ENCODE data around the gene CARS1.

The CARS1 gene

GRCh38 chr11:3099178-3099577, 42.0 kb upstream of the CARS1 start:
- TF ChIP-seq, protein P1, sequence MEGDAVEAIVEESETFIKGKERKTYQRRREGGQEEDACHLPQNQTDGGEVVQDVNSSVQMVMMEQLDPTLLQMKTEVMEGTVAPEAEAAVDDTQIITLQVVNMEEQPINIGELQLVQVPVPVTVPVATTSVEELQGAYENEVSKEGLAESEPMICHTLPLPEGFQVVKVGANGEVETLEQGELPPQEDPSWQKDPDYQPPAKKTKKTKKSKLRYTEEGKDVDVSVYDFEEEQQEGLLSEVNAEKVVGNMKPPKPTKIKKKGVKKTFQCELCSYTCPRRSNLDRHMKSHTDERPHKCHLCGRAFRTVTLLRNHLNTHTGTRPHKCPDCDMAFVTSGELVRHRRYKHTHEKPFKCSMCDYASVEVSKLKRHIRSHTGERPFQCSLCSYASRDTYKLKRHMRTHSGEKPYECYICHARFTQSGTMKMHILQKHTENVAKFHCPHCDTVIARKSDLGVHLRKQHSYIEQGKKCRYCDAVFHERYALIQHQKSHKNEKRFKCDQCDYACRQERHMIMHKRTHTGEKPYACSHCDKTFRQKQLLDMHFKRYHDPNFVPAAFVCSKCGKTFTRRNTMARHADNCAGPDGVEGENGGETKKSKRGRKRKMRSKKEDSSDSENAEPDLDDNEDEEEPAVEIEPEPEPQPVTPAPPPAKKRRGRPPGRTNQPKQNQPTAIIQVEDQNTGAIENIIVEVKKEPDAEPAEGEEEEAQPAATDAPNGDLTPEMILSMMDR (conservative IDR thresholded peaks at IDR 0.05; ENCODE audit: low read depth, low read length) = no peak
- Histone ChIP-seq H3K36me3 (ENCODE audit: insufficient read depth) (no peaks in the 10 kb centered on the region), H3K4me3 (IDR thresholded peaks at IDR 0.05; ENCODE audit: insufficient read depth, low read depth, low read length) (no peak overlapping the region), H3K4me2 (no peak overlapping the region), H4K20me1 (ENCODE audit: insufficient read depth) (no peaks in the 10 kb centered on the region), H3K27ac (no peak overlapping the region), H3K4me1 (ENCODE audit: low read depth, poor library complexity, severe bottlenecking) (no peaks in the 10 kb centered on the region), H3K79me2 (ENCODE audit: insufficient read depth, low read depth) (no peaks in the 10 kb centered on the region), H2AFZ (ENCODE audit: low read depth) (no peak overlapping the region), H3K9ac (no peak overlapping the region), H3K27me3 (ENCODE audit: insufficient read depth, low read depth) (no peaks in the 10 kb centered on the region)

DNA sequence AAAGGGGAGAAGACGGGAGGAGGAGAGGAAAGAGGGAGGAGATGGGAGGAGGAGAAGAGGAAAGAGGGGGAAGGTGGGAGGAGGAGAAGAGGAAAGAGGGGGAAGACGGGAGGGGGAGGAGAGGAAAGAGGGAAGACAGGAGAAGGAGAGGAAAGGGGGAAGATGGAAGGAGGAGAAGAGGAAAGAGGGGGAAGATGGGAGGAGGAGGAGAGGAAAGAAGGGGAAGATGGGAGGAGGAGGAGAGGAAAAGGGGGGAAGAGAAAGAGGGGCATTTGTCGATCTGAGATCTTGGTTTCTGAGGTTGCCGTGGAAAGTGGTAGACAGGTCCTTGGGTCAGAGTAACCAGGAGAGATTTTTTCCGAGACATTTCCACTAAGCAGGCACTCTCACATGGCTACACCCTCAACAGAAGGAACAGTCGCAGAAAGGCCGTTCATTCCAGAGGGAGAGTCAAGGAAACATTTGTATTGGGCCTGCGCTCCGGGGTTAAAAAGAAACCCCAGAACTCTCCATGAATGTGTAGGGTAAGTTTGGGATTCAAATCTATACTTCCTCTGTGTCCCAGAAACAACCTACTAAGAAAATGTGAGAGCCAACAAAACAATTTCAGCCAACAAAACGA, 39.8 kb upstream of the CARS1 start:
- Histone ChIP-seq H3K79me2 (ENCODE audit: insufficient read depth, low read depth) (no peaks in the 10 kb centered on the region), H3K4me2 (no peak overlapping the region), H3K36me3 (ENCODE audit: insufficient read depth) (no peaks in the 10 kb centered on the region), H4K20me1 (ENCODE audit: insufficient read depth) (no peaks in the 10 kb centered on the region), H3K27me3 (ENCODE audit: insufficient read depth, low read depth) (no peaks in the 10 kb centered on the region), H3K9ac (no peak overlapping the region), H2AFZ (ENCODE audit: low read depth) (no peak overlapping the region), H3K4me3 (IDR thresholded peaks at IDR 0.05; ENCODE audit: insufficient read depth, low read depth, low read length) (no peak overlapping the region), H3K27ac (no peak overlapping the region), H3K4me1 (ENCODE audit: low read depth, poor library complexity, severe bottlenecking) (no peaks in the 10 kb centered on the region)
- TF ChIP-seq, protein P1 (conservative IDR thresholded peaks at IDR 0.05; ENCODE audit: low read depth, low read length) = no peak

DNA sequence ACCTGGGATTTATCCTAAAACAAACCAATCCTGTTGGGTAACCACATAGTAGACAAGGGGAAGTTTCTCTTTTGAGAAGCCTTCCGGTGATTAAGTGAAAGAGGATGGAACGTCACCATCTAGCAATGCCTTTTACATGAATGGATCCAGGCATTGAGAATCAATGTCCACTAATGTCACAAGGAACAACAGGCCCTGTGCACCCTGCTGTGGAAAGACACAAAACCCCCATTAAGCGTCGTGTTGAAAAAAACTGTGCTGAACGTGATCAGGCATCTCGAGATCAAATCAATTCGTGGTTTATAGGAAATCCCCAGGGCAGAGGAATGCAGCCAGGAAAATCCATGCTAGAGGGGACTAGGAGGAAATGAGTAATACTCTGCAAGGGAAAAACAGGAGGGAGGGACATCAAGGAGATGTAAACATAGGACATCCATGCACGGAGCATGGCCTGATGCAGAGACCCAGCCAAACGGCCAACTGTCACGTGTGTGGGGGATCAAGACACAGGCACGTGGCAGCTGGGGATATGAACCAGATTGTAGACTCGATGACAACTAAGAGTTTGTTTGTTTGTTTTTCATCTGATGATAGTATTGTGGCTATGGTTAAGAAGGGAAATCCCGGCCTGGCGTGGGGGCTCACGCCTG, 38.6 kb upstream of the CARS1 start:
- Histone ChIP-seq H3K79me2 (ENCODE audit: insufficient read depth, low read depth) (no peaks in the 10 kb centered on the region), H2AFZ (ENCODE audit: low read depth) (no peak overlapping the region), H3K9ac (no peak overlapping the region), H3K27me3 (ENCODE audit: insufficient read depth, low read depth) (no peaks in the 10 kb centered on the region), H3K4me2 (no peak overlapping the region), H3K4me3 (IDR thresholded peaks at IDR 0.05; ENCODE audit: insufficient read depth, low read depth, low read length) (no peak overlapping the region), H3K36me3 (ENCODE audit: insufficient read depth) (no peaks in the 10 kb centered on the region), H4K20me1 (ENCODE audit: insufficient read depth) (no peaks in the 10 kb centered on the region), H3K4me1 (ENCODE audit: low read depth, poor library complexity, severe bottlenecking) (no peaks in the 10 kb centered on the region), H3K27ac (no peak overlapping the region)
- TF ChIP-seq, protein P1 (conservative IDR thresholded peaks at IDR 0.05; ENCODE audit: low read depth, low read length) = no peak

- Histone ChIP-seq H3K4me1 (ENCODE audit: low read depth, poor library complexity, severe bottlenecking) (no peaks in the 10 kb centered on the region), H3K27me3 (ENCODE audit: insufficient read depth, low read depth) (no peaks in the 10 kb centered on the region), H3K4me2 (no peak overlapping the region), H3K36me3 (ENCODE audit: insufficient read depth) (no peaks in the 10 kb centered on the region), H3K4me3 (IDR thresholded peaks at IDR 0.05; ENCODE audit: insufficient read depth, low read depth, low read length) (no peak overlapping the region), H3K79me2 (ENCODE audit: insufficient read depth, low read depth) (no peaks in the 10 kb centered on the region), H3K9ac (no peak overlapping the region), H3K27ac (no peak overlapping the region), H4K20me1 (ENCODE audit: insufficient read depth) (no peaks in the 10 kb centered on the region), H2AFZ (ENCODE audit: low read depth) (no peak overlapping the region)
- TF ChIP-seq, protein P1 (conservative IDR thresholded peaks at IDR 0.05; ENCODE audit: low read depth, low read length) = no peak
Observed at GRCh38 chr11:3094223-3094824, 37.1 kb upstream of the CARS1 start.
